DND-41 (cell line): Measurements from ENCODE around the gene DNAH2.

Experiments used
- ATAC-seq: fragments of 200-7000 bp; cut with Tn5 transposase; 3 replicates; pipeline ENCODE4 v1.9.1; 2021; ENCODE audit warnings: low read depth; ENCODE audit not compliant: insufficient read depth
- DNase-seq: peaks from one replicate; pipeline ENCODE4 v3.0.0-alpha.2; 2020
- H2AFZ ChIP-seq: 2 replicates; pipeline ENCODE4 v1.6.0; 2012; ENCODE audit warnings: low read depth, low read length
- H3K27ac ChIP-seq: 2 replicates; pipeline ENCODE4 v1.5.1; 2012; ENCODE audit warnings: low read length, inconsistent platforms
- H3K27me3 ChIP-seq: fragments of 200-600 bp; sonication (generic); 2 replicates; pipeline ENCODE4 v1.6.0; 2012; ENCODE audit warnings: low read length, mild to moderate bottlenecking, inconsistent platforms; ENCODE audit not compliant: insufficient read depth, poor library complexity
- H3K36me3 ChIP-seq: 2 replicates; pipeline ENCODE4 v1.5.1; 2012; ENCODE audit warnings: low read length, inconsistent platforms; ENCODE audit not compliant: insufficient read depth
- H3K4me1 ChIP-seq: 2 replicates; pipeline ENCODE4 v1.5.1; 2012; ENCODE audit warnings: mild to moderate bottlenecking, low read length; ENCODE audit not compliant: insufficient read depth
- H3K4me2 ChIP-seq: 2 replicates; pipeline ENCODE4 v1.6.0; 2012; ENCODE audit warnings: mild to moderate bottlenecking, moderate library complexity, low read length, inconsistent platforms; ENCODE audit not compliant: insufficient read depth
- H3K4me3 ChIP-seq, 2 experiments: fragments of 200-600 bp in 1 of 2; shearing (Covaris generic) in 1 of 2; 2 replicates each; pipeline ENCODE4 v1.5.1; 2012 to 2016; ENCODE audit warnings: inconsistent platforms in 2 of 2, low read length in 2 of 2, mild to moderate bottlenecking in 2 of 2, low read depth in 1 of 2, moderate library complexity in 1 of 2
- H3K79me2 ChIP-seq: 2 replicates; pipeline ENCODE4 v1.6.0; 2012; ENCODE audit warnings: low read length, inconsistent platforms; ENCODE audit not compliant: insufficient read depth
- H3K9ac ChIP-seq: 2 replicates; pipeline ENCODE4 v1.6.0; 2012; ENCODE audit warnings: low read depth, mild to moderate bottlenecking, inconsistent platforms, low read length, moderate library complexity
- H3K9me3 ChIP-seq: 2 replicates; pipeline ENCODE4 v1.5.1; 2012; ENCODE audit warnings: low read length, moderate library complexity, mild to moderate bottlenecking, inconsistent platforms; ENCODE audit not compliant: insufficient read depth, severe bottlenecking
- H4K20me1 ChIP-seq: 2 replicates; pipeline ENCODE4 v1.6.0; 2012; ENCODE audit warnings: low read length; ENCODE audit not compliant: insufficient read depth
- EZH2 ChIP-seq: IDR thresholded peaks from 3 replicates; pipeline ENCODE4 v1.6.1; 2012; ENCODE audit warnings: borderline replicate concordance, low read depth, mild to moderate bottlenecking, moderate library complexity, low read length, inconsistent platforms; ENCODE audit not compliant: severe bottlenecking
- TF ChIP-seq, protein P1 (sequence below): IDR thresholded peaks from 2 replicates; pipeline ENCODE4 v1.5.1; 2012; ENCODE audit warnings: borderline replicate concordance, low read length, moderate library complexity, mild to moderate bottlenecking; ENCODE audit not compliant: poor library complexity, severe bottlenecking; ENCODE audit errors: extremely low read depth

The DNAH2 gene

DNA sequence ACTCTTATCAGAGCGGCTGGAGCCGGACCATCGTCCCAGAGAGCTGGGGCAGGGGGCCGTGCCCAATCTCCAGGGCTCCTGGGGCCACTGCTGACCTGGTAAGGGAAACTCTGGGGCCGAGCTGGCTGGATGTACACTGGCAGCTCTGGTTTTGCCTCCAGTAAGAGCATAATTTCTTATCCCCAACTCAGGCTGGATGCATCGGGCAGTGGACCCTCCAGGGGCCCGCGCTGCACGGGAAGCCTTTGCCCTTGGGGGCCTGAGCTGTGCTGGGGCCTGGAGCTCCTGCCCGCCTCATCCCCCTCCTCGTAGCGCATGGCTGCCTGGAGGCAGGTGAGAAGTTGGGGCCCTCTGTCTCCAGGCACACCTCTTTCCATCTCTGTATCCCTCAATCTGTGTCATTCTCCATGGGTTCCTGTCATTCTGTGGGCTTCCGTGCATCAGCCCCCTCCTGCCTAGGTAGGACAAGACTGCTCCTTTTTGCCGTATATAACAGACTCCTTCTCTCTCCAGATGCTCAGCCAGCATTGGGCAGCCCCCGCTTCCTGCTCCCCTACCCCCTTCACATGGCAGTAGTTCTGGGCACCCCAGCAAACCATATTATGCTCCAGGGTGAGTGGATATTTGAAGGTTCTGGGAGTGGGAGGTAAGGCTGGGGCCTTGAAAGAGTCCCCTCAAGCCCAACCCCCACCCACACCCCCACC lies 128.0 kb downstream of the DNAH2 start:
- no peak for TF ChIP-seq EZH2
- TF ChIP-seq, protein P1, sequence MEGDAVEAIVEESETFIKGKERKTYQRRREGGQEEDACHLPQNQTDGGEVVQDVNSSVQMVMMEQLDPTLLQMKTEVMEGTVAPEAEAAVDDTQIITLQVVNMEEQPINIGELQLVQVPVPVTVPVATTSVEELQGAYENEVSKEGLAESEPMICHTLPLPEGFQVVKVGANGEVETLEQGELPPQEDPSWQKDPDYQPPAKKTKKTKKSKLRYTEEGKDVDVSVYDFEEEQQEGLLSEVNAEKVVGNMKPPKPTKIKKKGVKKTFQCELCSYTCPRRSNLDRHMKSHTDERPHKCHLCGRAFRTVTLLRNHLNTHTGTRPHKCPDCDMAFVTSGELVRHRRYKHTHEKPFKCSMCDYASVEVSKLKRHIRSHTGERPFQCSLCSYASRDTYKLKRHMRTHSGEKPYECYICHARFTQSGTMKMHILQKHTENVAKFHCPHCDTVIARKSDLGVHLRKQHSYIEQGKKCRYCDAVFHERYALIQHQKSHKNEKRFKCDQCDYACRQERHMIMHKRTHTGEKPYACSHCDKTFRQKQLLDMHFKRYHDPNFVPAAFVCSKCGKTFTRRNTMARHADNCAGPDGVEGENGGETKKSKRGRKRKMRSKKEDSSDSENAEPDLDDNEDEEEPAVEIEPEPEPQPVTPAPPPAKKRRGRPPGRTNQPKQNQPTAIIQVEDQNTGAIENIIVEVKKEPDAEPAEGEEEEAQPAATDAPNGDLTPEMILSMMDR = no peak
- Histone ChIP-seq H3K4me1 (peaks cover 51% of the 10 kb centered on the region), H3K27ac (0 out of 2 replicates have a peak overlapping the region, but pooled peaks have one; percentile 19), H3K9ac (peak overlapping the region; percentile 60), H4K20me1 (peaks cover 28% of the 10 kb centered on the region), H3K79me2 (no peaks in the 10 kb centered on the region; the same call in 1 of the 2 replicates), H3K9me3 (no peaks in the 10 kb centered on the region), H2AFZ (peak overlapping the region; percentile 71; the same call in 1 of the 2 replicates), H3K4me2 (peak overlapping the region; percentile 95), H3K4me3 (peak overlapping the region; percentile 81 to 91; a peak in 3 of 4 replicates), H3K36me3 (peaks cover 24% of the 10 kb centered on the region; the same call in 1 of the 2 replicates), H3K27me3 (peaks cover 25% of the 10 kb centered on the region)
- ATAC-seq (no peak), DNase-seq (no peak)

DNA sequence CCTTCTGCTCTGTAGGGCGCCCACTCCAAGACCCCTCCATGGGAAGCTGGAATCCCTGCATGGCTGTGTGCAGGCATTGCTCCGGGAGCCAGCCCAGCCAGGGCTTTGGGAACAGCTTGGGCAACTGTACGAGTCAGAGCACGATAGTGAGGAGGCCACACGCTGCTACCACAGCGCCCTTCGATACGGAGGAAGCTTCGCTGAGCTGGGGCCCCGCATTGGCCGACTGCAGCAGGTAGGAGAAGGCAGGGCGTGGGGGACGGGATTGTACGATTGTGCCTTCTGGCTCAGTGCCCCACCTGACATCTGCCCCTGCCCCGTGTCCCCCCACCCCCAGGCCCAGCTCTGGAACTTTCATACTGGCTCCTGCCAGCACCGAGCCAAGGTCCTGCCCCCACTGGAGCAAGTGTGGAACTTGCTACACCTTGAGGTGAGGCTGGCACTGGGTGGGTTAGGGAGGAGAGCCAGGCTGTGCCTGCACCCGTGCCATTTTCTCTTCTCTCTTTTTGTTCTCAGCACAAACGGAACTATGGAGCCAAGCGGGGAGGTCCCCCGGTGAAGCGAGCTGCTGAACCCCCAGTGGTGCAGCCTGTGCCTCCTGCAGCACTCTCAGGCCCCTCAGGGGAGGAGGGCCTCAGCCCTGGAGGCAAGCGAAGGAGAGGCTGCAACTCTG lies 128.7 kb downstream of the DNAH2 start:
- peaks cover 28% of the 10 kb centered on the region; the same call in 1 of the 2 replicates for H3K36me3 ChIP-seq
- no peak overlapping the region for H3K4me2 ChIP-seq
- DNase-seq = no peak
- TF ChIP-seq, protein P1 = no peak
- no peak for TF ChIP-seq EZH2
- H3K27me3 ChIP-seq = peaks cover 18% of the 10 kb centered on the region
- H4K20me1 ChIP-seq = peaks cover 22% of the 10 kb centered on the region
- H3K4me3 ChIP-seq = no peak overlapping the region
- no peak overlapping the region for H2AFZ ChIP-seq
- H3K9ac ChIP-seq = no peak overlapping the region
- H3K9me3 ChIP-seq = no peaks in the 10 kb centered on the region
- H3K27ac ChIP-seq = no peak overlapping the region
- H3K4me1 ChIP-seq = peaks cover 49% of the 10 kb centered on the region
- no peak for ATAC-seq
- H3K79me2 ChIP-seq = no peaks in the 10 kb centered on the region; the same call in 1 of the 2 replicates

DNA sequence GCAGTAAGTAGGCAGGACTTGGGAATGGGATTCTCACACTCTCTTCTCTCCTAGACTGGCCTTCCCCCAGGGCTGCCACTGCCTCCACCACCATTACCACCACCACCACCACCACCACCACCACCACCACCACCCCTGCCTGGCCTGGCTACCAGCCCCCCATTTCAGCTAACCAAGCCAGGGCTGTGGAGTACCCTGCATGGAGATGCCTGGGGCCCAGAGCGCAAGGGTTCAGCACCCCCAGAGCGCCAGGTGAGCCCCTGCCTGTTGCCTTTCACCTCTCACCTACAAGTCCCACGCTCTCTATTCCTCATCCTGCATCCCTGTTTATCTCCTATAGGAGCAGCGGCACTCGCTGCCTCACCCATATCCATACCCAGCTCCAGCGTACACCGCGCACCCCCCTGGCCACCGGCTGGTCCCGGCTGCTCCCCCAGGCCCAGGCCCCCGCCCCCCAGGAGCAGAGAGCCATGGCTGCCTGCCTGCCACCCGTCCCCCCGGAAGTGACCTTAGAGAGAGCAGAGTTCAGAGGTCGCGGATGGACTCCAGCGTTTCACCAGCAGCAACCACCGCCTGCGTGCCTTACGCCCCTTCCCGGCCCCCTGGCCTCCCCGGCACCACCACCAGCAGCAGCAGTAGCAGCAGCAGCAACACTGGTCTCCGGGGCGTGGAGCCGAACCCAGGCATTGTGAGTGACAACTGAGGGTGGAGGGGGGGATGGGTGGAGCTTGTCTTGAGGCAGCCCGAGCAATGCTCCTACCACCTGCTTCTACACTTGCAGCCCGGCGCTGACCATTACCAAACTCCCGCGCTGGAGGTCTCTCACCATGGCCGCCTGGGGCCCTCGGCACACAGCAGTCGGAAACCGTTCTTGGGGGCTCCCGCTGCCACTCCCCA lies 129.5 kb downstream of the DNAH2 start:
- H4K20me1 ChIP-seq = peaks cover 19% of the 10 kb centered on the region; the same call in 1 of the 2 replicates
- H3K9ac ChIP-seq = no peak overlapping the region
- no peak overlapping the region for H3K4me3 ChIP-seq
- no peak overlapping the region for H2AFZ ChIP-seq
- no peak for DNase-seq
- peaks cover 49% of the 10 kb centered on the region for H3K4me1 ChIP-seq
- no peak for TF ChIP-seq EZH2
- TF ChIP-seq, protein P1 = no peak
- no peak overlapping the region for H3K4me2 ChIP-seq
- no peaks in the 10 kb centered on the region; the same call in 1 of the 2 replicates for H3K79me2 ChIP-seq
- peaks cover 32% of the 10 kb centered on the region; the same call in 1 of the 2 replicates for H3K36me3 ChIP-seq
- no peaks in the 10 kb centered on the region for H3K9me3 ChIP-seq
- H3K27ac ChIP-seq = no peak overlapping the region
- no peak for ATAC-seq
- H3K27me3 ChIP-seq = peaks cover 12% of the 10 kb centered on the region
